G401 (cell line): ENCODE results near the gene FAM151B. TPM values are rescaled to one million over a fixed set of nuclear protein-coding genes. Genes with fewer than 3 reads are reported as not detected.
"Not testable (repeated sequence)": the region's sequence is repeated elsewhere in the genome, so short reads cannot be mapped to it uniquely, and the experiment has no call there.

ENCODE experiments used
- DNase-seq: peaks from one replicate; pipeline ENCODE4 v3.0.0-alpha.2; 2015; ENCODE audit warnings: low spot score
- in situ Hi-C: cut with HindIII; loops from 2 replicates; pipeline ENCODE4 v1.10.0; 2016; ENCODE audit warnings: low sequenced_read_pairs, mixed read lengths
- total RNA-seq: library from RNA; depleted of rRNA; stranded (reverse); fragments of >200 nt; shearing (Covaris generic); gene quantifications from 2 replicates; pipeline ENCODE4 v1.2.3, GENCODE V29; 2014; rRNA removed

FAM151B gene, protein sequence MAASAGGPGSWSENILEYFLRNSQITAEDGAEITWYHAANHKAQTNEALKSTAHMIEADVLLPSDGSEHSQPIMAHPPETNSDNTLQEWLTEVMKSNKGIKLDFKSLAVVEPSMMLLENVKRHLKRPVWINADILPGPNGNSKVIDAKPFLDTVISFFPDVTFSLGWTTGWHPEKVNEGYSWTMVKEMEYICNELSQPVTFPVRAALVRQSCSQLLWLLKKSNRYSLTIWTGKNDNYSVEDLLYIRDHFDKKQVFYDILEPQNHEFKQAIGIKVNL
- total RNA-seq = 0.49 and 1.1 TPM in 2 replicates

DNA sequence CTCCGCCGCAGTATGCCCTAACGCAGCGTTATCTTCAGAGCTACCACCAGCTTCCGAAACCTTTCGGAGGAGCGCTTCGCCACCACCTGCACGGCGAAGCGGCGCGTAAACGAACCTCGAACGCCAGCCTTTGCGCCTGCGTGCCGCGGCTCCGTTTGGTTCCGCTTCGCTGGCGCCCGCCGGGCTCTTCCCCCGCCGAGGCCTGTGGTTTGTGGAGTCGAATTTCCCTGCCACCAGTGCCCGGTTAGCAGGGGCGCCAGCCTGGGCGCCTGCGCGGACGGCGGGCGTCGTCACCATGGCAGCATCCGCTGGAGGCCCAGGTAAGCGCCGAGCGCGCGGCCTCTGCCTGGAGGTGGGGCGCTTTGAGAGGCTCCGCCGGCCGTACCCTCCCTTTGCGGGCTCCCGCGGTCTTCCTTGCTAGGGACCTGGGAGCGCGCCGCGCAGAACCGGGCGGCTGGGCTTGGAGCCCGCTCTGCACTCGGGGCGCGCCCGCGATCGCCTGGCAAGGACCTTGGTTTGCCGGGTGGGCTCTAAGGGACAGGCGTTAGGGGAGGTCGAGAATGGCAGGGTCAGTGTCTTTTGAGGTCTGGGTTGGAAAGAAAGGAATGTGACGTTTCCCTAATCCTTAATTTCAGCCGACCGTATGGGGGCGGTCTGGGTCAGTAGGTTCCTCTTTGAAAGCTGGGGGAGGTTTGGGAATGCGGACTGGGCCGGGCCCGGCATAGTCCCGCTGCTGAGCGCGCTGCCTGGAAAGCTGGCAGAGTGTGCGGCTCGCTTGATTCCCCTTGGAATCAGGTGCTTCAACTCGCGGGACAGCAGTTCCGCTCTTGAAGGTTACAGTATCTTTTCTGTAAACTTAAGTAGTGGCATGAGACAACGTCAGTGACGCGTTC is at the start of gene FAM151B:
TSS of gene FAM151B (plus strand) at position 272 of the 893 bp plus-strand sequence. CDS start at position 296, 24 bp downstream.
- in situ Hi-C loops = no loop called here

DNA sequence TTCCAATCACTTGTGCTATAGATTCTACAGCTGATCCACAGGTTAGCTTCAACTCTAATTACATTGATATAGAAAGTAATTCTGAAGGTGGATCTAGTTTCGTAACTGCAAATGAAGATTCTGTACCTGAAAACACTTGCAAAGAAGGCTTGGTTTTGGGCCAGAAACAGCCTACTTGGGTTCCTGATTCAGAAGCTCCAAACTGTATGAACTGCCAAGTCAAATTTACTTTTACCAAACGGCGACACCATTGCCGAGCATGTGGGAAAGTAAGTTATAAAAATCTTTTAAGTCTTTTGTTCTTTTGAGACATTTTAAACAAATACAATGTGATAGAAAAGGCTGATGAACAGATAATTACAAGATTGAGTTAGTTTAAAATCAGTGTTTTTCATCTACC is 49.2 kb upstream of the FAM151B start:
- DNase-seq = no peak
- in situ Hi-C loops = no loop called here

More for the DNA sequence above, at the start of gene FAM151B:
- peak; percentile 94 for DNase-seq

DNA sequence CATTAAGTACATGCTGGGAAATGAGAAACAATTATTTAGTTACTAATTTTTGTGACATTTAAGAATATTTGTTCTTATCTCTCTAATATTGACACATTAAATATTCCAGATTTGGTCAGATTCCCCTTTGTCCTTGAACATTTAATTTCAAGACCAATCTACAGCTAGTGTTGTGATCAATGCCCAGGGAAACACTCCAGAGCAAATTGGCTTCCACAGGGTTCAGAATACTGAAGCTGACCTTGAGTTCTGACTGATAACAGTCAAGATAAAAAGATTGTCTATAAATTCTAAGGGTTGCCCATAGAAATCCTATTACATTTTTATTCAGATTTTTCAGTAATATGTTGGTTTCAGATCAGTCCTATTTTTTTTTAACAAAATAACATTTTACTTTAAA is 48.7 kb upstream of the FAM151B start:
- DNase-seq = no peak
- in situ Hi-C loops = no loop called here

DNA sequence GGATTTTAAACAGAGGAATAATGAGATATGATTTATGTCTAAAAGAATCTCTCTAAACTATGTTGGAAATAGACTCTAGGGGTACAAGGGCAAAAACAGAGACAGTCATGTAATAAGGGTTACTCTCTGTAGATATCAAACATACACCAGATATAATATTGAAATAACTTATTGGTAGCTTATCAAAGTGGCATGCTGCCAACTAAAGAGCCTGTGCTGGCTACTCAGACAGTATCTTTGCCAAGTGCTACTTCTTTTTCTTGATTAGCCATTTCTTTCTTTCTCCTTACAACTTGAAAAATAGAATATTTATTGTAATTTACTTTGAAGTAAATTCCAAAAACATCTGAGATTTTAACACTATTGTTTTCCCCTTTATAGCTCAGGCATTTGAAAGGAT is 45.2 kb upstream of the FAM151B start:
- in situ Hi-C loops = no loop called here
- DNase-seq = no peak

DNA sequence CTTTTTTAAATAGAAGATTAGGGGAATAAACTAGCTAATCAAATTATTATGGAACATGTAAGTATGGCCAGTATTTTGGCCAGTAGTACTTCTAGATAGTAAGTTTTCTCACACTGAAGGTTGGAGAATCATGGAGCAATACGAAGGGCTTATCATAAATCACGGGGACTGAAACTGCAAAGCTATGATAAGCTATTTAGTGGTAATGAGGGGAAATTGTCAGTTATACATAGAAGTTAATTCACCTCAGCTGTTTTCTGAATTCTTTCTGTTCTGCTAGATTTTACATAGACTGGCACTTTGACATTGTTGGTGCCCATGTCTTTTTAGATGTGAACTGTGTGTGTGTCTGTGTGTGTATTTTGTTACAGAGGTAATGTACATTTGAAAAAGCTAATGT is 34.5 kb upstream of the FAM151B start:
- in situ Hi-C loops = no loop called here
- DNase-seq = no peak

DNA sequence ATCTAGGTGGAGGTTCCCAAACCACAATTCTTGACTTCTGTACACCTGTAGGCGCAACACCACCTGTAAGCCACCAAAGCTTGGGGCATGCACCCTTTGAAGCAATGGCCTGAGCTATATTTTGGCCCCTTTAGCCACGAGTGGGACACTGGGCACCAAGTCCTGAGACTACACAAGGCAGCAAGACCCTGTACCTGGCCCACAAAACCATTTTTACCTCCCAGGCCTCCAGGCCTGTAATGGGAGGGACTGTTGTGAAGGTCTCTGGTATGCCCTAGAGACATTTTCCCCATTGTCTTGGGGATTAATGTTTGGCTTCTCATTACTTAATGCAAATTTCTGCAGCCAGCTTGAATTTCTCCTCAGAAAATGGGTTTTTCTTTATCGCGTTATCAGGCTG is 24.6 kb upstream of the FAM151B start:
- in situ Hi-C loops = no loop called here
- DNase-seq = no peak

DNA sequence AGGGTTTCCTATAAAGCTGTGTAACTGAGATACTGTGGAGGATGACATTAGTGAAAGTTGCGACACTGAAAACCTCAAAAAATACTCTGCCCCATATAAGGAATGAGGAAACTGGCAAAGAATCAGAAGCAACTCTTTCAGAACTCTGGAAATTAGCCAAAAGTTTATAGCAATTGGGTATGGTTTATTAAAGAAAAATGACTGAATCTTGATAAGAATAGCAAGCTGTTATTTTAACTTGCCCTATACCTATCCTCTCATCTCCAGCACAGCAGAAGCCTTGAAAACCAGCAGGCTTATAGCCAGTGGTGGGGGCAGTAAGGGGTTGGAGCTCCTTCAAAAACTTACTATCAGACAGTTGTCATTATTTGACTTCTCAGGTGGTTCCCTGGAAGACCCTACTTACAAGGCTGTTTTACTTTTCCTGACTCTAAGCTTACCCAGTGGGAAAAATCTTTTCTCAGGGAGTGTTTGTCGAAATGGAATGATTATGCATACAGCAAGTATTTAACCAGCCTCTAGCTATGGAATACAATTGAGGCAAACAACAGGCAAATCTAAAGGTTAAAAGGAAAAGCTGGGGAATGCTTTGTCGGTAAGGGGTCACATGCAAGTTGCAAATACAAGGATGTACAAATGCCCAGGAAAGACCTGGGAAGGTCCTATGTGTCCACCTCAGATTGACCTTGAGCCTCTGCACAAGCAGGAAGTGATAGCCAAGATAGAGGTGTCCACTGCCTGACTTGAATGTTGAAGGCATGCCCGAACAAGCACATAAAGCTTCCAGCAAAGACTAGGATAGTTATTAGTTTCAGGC is 21.0 kb upstream of the FAM151B start:
- in situ Hi-C loops = no loop called here
- no peak for DNase-seq

DNA sequence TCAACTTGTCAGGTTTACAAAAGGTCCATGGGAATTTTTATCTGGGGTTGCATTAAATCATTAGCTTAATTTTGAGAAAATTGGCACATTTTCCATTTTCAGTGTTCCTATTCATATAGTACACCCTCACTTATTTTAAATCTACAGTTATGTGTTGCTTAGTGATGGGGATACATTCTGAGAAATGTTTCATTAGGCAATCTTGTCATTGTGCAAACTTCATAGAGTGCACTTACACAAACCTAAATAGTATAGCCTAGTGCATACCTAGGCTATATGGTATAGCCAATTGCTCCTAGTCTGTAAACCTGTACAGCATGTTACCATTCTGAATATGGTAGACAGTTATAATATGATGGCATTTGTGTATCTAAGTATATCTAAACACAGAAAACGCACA is 19.8 kb upstream of the FAM151B start:
- in situ Hi-C loops = no loop called here
- no peak for DNase-seq

DNA sequence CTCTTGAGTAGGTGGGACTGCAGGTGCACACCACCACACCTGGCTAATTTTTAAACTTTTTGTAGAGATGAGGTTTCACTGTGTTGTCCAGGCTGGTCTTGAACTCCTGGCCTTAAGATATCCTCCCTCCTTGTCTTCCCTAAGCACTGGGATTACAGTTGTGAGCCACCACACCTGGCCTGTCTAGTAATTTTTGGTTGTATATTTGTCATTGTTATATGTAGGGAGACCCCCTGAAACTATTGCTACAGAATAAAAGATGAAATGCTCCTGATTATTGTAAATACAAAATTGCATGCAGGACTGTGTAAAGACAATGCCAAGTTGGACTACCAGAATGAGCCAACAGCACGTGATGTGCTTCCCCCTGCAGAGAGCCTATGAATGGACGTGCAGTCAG is 17.3 kb upstream of the FAM151B start:
- in situ Hi-C loops = not testable (repeated sequence)

DNA sequence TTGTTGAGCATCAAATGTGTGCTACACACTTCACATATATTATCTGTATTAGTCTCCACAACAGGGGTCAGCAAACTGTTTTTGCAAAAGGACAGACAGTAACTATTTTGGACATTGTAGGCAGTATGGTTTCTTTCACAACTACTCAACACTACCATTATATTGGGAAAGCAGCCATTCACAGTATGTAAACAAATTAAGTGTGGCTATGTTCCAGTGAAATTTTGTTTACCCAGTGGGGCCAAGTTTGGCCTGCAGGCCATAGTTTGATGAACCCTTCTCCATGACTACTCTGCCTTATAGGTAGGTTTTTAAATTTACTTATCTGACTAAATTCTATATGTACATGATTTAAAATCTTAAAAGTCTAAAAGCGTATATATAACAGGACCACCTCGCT is 13.0 kb upstream of the FAM151B start:
- in situ Hi-C loops = no loop called here
- DNase-seq = no peak

More for the DNA sequence above, 17.3 kb upstream of the FAM151B start:
- not testable (repeated sequence) for DNase-seq

DNA sequence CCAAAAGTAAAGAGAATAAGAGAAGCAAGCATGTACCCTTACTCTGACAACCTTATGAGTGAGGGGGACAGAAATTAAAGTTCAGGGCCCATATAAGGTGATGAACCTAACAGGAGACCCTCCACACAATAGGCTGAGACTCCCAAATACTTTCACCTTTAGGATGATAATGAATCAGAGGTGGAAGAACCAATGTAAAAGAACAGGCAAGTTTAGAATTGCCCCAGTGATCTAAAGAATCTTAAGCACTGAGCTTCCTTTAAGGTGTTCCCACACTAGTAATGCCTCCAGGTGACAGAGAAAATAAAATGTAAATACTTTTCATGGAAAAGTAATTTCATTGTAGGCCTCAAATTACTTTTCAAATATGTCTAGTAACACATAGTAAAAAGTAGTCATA is 8.2 kb upstream of the FAM151B start:
- DNase-seq = no peak
- in situ Hi-C loops = no loop called here

DNA sequence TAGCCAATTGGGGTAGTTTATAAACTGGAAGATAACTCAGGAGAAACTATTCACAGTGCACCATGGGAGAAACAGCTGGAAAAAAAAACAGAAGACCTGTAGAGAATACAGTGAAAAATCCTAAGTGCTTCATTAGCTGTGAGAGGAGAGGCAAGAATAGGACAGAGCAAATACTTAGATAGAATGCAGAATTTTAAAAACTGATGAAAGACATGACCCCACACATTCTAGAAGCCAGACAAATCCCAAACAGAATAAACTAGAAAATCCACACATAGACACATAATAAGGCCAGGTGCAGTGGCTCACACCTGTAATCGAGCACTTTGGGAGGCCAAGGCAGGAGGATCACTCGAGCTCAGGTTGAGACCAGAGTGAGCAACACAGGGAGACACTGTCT is 7.5 kb upstream of the FAM151B start:
- DNase-seq = no peak
- in situ Hi-C loops = no loop called here

DNA sequence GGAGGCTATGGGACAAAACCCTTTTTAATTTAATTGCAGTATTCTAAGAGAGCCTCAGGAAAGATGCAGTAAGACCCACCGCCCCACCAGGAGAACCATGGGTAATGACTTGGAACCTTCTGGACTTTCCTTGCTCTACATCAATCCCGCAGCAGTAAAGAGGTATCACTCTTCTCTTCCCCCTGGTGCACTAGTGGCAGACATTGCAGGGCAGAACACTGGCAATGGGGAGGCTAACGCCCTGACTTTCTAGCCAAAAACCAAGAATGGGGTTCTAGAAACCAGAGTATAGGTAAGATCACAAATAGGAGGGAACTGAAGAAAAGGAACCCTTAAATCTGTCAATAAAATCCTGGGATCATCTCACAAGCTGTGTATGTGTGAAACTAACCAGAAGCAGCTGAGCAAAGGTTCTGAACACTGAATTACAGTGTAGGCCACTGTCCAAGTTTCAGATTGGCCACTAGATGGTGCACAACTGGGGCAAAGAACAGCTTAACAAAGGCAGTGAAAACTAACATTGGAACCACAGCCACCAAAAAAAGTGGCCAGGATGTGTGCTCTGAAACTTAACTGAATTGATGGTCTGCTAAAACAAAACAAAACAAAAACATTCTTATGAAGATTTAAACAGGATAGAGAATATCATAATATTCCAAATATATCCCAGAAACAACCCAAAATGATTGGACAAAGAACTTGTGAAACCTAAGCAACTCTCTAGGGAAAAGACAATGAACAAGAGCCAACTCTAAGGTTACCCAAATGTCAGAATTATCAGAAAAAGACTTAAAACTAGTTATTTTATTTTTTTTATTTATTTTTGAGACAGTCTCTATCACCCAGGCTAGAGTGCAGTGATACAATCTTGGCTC is 6.6 kb upstream of the FAM151B start:
- peak; percentile 23 for DNase-seq
- in situ Hi-C loops = no loop called here

DNA sequence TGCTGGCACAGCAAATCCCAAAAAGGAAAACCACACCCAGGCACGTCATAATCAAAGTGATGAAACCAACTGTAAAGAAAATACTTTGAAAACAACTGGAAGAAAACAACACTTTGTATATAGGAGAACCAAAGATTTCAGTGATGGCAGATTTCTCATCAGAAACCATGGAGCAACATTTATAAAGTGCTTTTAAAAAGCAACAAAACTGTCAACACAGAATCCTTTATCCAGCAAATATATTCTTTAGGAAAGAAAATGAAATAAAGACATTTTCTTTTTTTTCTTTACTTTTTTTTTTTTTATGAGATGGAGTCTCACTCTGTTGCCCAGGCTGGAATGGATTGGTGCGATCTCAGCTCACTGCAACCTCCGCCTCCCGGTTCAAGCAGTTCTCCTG is 5.3 kb upstream of the FAM151B start:
- no peak for DNase-seq
- in situ Hi-C loops = no loop called here

DNA sequence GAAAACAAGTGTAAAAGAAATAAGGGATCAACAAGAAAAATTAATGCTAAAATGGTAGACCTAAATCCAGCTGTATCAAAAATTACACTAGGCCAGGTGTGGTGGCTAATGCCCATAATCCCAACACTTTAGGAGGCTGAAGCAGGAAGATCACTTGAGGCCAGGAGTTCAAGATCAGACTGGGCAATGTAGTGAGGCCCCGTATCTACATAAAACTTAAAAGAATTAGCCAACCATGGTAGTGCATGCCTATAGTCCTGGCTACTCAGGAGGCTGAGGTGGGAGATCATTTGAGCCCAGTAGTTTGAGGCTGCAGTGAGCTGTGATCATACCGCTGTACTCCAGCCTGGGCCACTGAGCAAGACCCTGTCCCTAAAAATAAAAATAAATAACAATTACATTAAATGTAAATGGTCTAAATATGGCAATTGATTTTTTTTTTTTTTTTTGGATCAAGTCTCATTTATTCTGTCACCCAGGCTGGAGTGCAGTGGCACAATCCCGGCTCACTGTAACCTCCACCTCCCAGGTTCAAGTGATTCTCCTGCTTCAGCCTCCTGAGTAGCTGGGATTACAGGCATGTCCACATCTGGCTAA is 4.2 kb upstream of the FAM151B start:
- in situ Hi-C loops = no loop called here
- DNase-seq = no peak

DNA sequence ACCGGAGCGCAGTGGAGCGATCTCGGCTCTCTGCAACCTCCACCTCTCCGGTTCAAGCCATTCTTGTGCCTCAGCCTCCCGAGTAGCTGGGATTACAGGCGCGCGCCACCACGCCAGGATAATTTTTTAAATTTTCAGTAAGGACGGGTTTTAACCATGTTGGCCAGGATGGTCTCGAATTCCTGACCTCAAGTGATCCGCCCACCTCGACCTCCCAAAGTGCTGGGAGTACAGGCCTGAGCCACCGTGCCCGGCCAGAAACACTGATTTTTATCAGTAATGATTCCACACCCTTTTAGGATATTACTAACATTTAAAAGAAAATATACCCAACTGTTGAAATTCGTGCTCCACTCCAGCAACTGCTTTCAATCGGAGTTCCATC is 464 bp upstream of the FAM151B start:
- DNase-seq = no peak
- in situ Hi-C loops = no loop called here

DNA sequence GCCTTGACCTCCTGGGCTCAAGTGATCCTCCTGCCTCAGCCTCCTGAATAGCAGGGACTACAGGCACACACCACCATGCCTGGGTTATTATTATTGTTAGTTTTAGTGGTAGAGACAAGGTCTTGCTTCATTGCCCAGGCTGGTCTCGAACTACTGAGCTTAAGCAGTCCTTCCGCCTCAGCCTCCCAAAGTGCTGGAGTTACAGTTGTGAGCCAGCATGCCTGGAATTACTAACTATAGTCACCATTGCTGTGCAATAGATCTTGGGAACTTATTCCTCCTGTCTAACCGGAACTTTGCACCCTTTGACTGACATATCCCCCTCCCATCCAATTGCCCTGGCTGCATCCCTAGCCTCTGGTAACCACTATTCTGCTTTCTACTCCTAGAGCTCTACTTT is 3.4 kb downstream of the FAM151B start:
- in situ Hi-C loops = no loop called here
- DNase-seq = no peak

DNA sequence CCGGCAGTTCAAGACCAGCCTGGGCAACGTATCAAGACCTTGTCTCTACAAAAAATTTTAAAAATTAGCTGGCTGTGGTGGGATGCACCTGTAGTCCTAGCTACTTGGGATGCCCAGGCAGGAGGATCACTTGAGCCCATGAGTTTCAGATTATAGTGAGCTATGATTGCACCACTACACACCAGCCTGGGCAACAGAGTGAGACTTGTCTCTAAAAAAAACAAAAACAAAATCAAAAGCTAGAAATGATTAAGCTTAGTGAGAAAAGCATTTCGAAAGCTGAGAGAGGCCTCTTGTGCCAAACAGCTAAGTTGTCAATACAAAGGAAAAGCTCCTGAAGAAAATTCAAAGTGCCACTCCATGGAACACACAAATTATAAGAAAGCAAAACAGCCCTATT is 4.8 kb downstream of the FAM151B start:
- DNase-seq = no peak
- in situ Hi-C loops = no loop called here
